ENCODE results near the gene GSTM5. TPM values are rescaled to one million over a fixed set of nuclear protein-coding genes. Genes with fewer than 3 reads are reported as not detected.
"Not testable (repeated sequence)": the region's sequence is repeated elsewhere in the genome, so short reads cannot be mapped to it uniquely, and the experiment has no call there.

Gene GSTM5
- total RNA-seq, 2 experiments from 2014 or later: not detected

GRCh38 chr1:109750920-109751319, 38.9 kb downstream of the GSTM5 start:
- Mint-ChIP-seq H3K9me3 (no peaks in the 10 kb centered on the region), H3K27ac (no peak overlapping the region), H3K4me3 (no peak overlapping the region), H3K4me1 (no peaks in the 10 kb centered on the region), H3K27me3 (peaks cover 24% of the 10 kb centered on the region), H3K36me3 (ENCODE audit: low read depth) (no peaks in the 10 kb centered on the region)
- CTCF ChIA-PET: interaction anchor here (2.1 kb wide), 1 partner anchor 234 kb away, joined by 6 read pairs; the partner anchor contains the start of gene AHCYL1
- POLR2A ChIA-PET: no interaction called here
- no peak for DNase-seq

GRCh38 chr1:109751531-109752260, 39.6 kb downstream of the GSTM5 start:
- Mint-ChIP-seq H3K9me3 (no peaks in the 10 kb centered on the region), H3K4me1 (no peaks in the 10 kb centered on the region), H3K4me3 (no peak overlapping the region), H3K27ac (no peak overlapping the region), H3K36me3 (ENCODE audit: low read depth) (no peaks in the 10 kb centered on the region), H3K27me3 (peaks cover 22% of the 10 kb centered on the region)
- ChIA-PET CTCF (no interaction called here), POLR2A (no interaction called here)
- no peak for DNase-seq

- Mint-ChIP-seq H3K27me3 (peaks cover 10% of the 10 kb centered on the region), H3K27ac (no peak overlapping the region), H3K9me3 (no peaks in the 10 kb centered on the region), H3K4me1 (no peaks in the 10 kb centered on the region), H3K36me3 (ENCODE audit: low read depth) (no peaks in the 10 kb centered on the region), H3K4me3 (no peak overlapping the region)
- DNase-seq: no peak
- POLR2A ChIA-PET: no interaction called here
- CTCF ChIA-PET: interaction anchor here (1.4 kb wide), 1 partner anchor 20 kb away, joined by 3 read pairs; no protein-coding TSS in a partner anchor
These were observed 42.7 kb downstream of the GSTM5 start for GRCh38 chr1:109754738-109755137.

GRCh38 chr1:109756325-109756724, 44.3 kb downstream of the GSTM5 start:
- POLR2A ChIA-PET; H3K9me3 Mint-ChIP-seq; H3K27ac Mint-ChIP-seq; H3K4me1 Mint-ChIP-seq; DNase-seq; H3K4me3 Mint-ChIP-seq; H3K27me3 Mint-ChIP-seq; H3K36me3 Mint-ChIP-seq (ENCODE audit: low read depth): not testable (repeated sequence)
- CTCF ChIA-PET: interaction anchor here (2.6 kb wide), 1 partner anchor 18 kb away, joined by 6 read pairs; no protein-coding TSS in a partner anchor

GRCh38 chr1:109756848-109757521, 44.9 kb downstream of the GSTM5 start:
- H3K4me3 Mint-ChIP-seq: no peak overlapping the region

GRCh38 chr1:109757936-109758786, 46.1 kb downstream of the GSTM5 start:
- Mint-ChIP-seq H3K36me3 (ENCODE audit: low read depth) (no peaks in the 10 kb centered on the region), H3K4me1 (no peaks in the 10 kb centered on the region), H3K27me3 (no peaks in the 10 kb centered on the region), H3K4me3 (no peak overlapping the region), H3K9me3 (no peaks in the 10 kb centered on the region), H3K27ac (no peak overlapping the region)
- CTCF ChIA-PET: interaction anchor here (0.6 to 2.6 kb wide), 6 partner anchors 16 to 1498 kb away, joined by 3 to 6 read pairs (median 4); partner anchors contain the start of gene AHCYL1
- no peak for DNase-seq
- POLR2A ChIA-PET: no interaction called here

More at GRCh38 chr1:109756848-109757521, 44.9 kb downstream of the GSTM5 start:
- Mint-ChIP-seq H3K4me1 (no peaks in the 10 kb centered on the region), H3K27me3 (peaks cover 4% of the 10 kb centered on the region), H3K36me3 (ENCODE audit: low read depth) (no peaks in the 10 kb centered on the region), H3K27ac (no peak overlapping the region), H3K9me3 (no peaks in the 10 kb centered on the region)
- DNase-seq: no peak
- POLR2A ChIA-PET: no interaction called here
- CTCF ChIA-PET: interaction anchor here (0.6 to 2.6 kb wide), 3 partner anchors 17 to 1499 kb away, joined by 3 to 6 read pairs (median 3); partner anchors contain the start of gene AHCYL1

- Mint-ChIP-seq H3K4me1 (no peaks in the 10 kb centered on the region), H3K9me3 (no peaks in the 10 kb centered on the region), H3K27ac (no peak overlapping the region), H3K4me3 (no peak overlapping the region), H3K27me3 (no peaks in the 10 kb centered on the region), H3K36me3 (ENCODE audit: low read depth) (no peaks in the 10 kb centered on the region)
- ChIA-PET CTCF (interaction anchor here (1.0 to 1.3 kb wide), 3 partner anchors 15 to 227 kb away, joined by 3 to 4 read pairs (median 3); no protein-coding TSS in a partner anchor), POLR2A (no interaction called here)
- no peak for DNase-seq
These were observed 47.7 kb downstream of the GSTM5 start for GRCh38 chr1:109759513-109760334.

GRCh38 chr1:109760581-109761226, 48.7 kb downstream of the GSTM5 start:
- Mint-ChIP-seq H3K27me3 (no peaks in the 10 kb centered on the region), H3K9me3 (no peaks in the 10 kb centered on the region), H3K4me3 (no peak overlapping the region), H3K36me3 (ENCODE audit: low read depth) (no peaks in the 10 kb centered on the region), H3K27ac (no peak overlapping the region), H3K4me1 (no peaks in the 10 kb centered on the region)
- ChIA-PET CTCF (no interaction called here), POLR2A (no interaction called here)
- no peak for DNase-seq

GRCh38 chr1:109761227-109762038, 49.4 kb downstream of the GSTM5 start:
- Mint-ChIP-seq H3K27ac (no peak overlapping the region), H3K4me3 (no peak overlapping the region)
- no peak for DNase-seq

GRCh38 chr1:109762039-109762585, 50.1 kb downstream of the GSTM5 start:
- Mint-ChIP-seq H3K27me3 (no peaks in the 10 kb centered on the region), H3K9me3 (no peaks in the 10 kb centered on the region), H3K27ac (no peak overlapping the region), H3K4me3 (no peak overlapping the region), H3K4me1 (no peaks in the 10 kb centered on the region), H3K36me3 (ENCODE audit: low read depth) (no peaks in the 10 kb centered on the region)
- no peak for DNase-seq
- CTCF ChIA-PET: interaction anchor here (0.8 kb wide), 1 partner anchor 15 kb away, joined by 3 read pairs; no protein-coding TSS in a partner anchor
- POLR2A ChIA-PET: no interaction called here

More at GRCh38 chr1:109761227-109762038, 49.4 kb downstream of the GSTM5 start:
- ChIA-PET POLR2A (no interaction called here), CTCF (interaction anchor here (0.8 kb wide), 1 partner anchor 16 kb away, joined by 3 read pairs; no protein-coding TSS in a partner anchor)
- H3K27me3 Mint-ChIP-seq: no peaks in the 10 kb centered on the region
- no peaks in the 10 kb centered on the region for H3K4me1 Mint-ChIP-seq
- H3K36me3 Mint-ChIP-seq (ENCODE audit: low read depth): no peaks in the 10 kb centered on the region
- H3K9me3 Mint-ChIP-seq: no peaks in the 10 kb centered on the region

All from activated CD4-positive, alpha-beta memory T cell treated with anti-CD3 and anti-CD28 coated beads, Interleukin-2, amount 10 ng/mL, durations not matched to agents 7 days and 5 days (primary cell).